DND-41 (cell line): Measurements from ENCODE around the gene GJD4.

Source experiments
- EZH2 ChIP-seq: IDR thresholded peaks from 3 replicates; pipeline ENCODE4 v1.6.1; 2012; ENCODE audit warnings: borderline replicate concordance, low read depth, mild to moderate bottlenecking, moderate library complexity, low read length, inconsistent platforms; ENCODE audit not compliant: severe bottlenecking
- TF ChIP-seq, protein P1 (sequence below): IDR thresholded peaks from 2 replicates; pipeline ENCODE4 v1.5.1; 2012; ENCODE audit warnings: borderline replicate concordance, low read length, moderate library complexity, mild to moderate bottlenecking; ENCODE audit not compliant: poor library complexity, severe bottlenecking; ENCODE audit errors: extremely low read depth

- TF ChIP-seq, protein P1, sequence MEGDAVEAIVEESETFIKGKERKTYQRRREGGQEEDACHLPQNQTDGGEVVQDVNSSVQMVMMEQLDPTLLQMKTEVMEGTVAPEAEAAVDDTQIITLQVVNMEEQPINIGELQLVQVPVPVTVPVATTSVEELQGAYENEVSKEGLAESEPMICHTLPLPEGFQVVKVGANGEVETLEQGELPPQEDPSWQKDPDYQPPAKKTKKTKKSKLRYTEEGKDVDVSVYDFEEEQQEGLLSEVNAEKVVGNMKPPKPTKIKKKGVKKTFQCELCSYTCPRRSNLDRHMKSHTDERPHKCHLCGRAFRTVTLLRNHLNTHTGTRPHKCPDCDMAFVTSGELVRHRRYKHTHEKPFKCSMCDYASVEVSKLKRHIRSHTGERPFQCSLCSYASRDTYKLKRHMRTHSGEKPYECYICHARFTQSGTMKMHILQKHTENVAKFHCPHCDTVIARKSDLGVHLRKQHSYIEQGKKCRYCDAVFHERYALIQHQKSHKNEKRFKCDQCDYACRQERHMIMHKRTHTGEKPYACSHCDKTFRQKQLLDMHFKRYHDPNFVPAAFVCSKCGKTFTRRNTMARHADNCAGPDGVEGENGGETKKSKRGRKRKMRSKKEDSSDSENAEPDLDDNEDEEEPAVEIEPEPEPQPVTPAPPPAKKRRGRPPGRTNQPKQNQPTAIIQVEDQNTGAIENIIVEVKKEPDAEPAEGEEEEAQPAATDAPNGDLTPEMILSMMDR = no peak
- no peak for TF ChIP-seq EZH2
Observed at GRCh38 chr10:35573796-35574195, 31.3 kb upstream of the GJD4 start.
